Naive B cell (primary cell): ENCODE results near the gene EEF2. TPM values are rescaled to one million over a fixed set of nuclear protein-coding genes. Genes with fewer than 3 reads are reported as not detected.

Experiments used
- ATAC-seq, 2 donors: fragments of 150-1000 bp; cut with Tn5 transposase; 2 replicates each; pipeline ENCODE4 v1.10.0; 2021; ENCODE audit warnings: low read depth in 2 of 2, mild to moderate bottlenecking in 2 of 2, moderate library complexity in 2 of 2
- DNase-seq: peaks from one replicate; pipeline ENCODE4 v3.0.0; 2022
- H3K27ac Mint-ChIP-seq, 6 donors: one replicate each; pipeline ENCODE4 v1.8.0; 2020 to 2022; ENCODE audit warnings: mild to moderate bottlenecking in 6 of 6, mixed read lengths in 6 of 6, moderate library complexity in 5 of 6, inconsistent platforms in 2 of 6
- H3K27me3 Mint-ChIP-seq, 3 donors: one replicate each; pipeline ENCODE4 v1.8.0; 2021 to 2022; ENCODE audit warnings: mixed read lengths in 3 of 3, mild to moderate bottlenecking in 1 of 3
- H3K36me3 Mint-ChIP-seq, 2 donors: one replicate each; pipeline ENCODE4 v1.8.0; 2020 to 2022; ENCODE audit warnings: mixed read lengths in 2 of 2, inconsistent platforms in 1 of 2, mild to moderate bottlenecking in 1 of 2
- H3K4me1 Mint-ChIP-seq, 3 donors: one replicate each; pipeline ENCODE4 v1.8.0; 2020 to 2022; ENCODE audit warnings: mixed read lengths in 3 of 3, inconsistent platforms in 1 of 3, mild to moderate bottlenecking in 1 of 3, moderate library complexity in 1 of 3
- H3K4me3 Mint-ChIP-seq, 8 donors: one replicate each; pipeline ENCODE4 v1.8.0; 2020 to 2022; ENCODE audit warnings: mild to moderate bottlenecking in 8 of 8, mixed read lengths in 8 of 8, moderate library complexity in 8 of 8, inconsistent platforms in 2 of 8
- H3K9me3 Mint-ChIP-seq, 7 donors: one replicate each; pipeline ENCODE4 v1.8.0; 2020 to 2022; ENCODE audit warnings: mixed read lengths in 7 of 7, mild to moderate bottlenecking in 5 of 7, inconsistent platforms in 2 of 7, moderate library complexity in 1 of 7
- polyA plus RNA-seq, 6 donors: library from polyadenylated mRNA; unstranded; fragments of 300-500 nt; fragmentation: Illumina TruSeq; gene quantifications; one replicate each; pipeline ENCODE4 v1.2.3, GENCODE V29; 2021; ENCODE audit warnings: low read depth in 6 of 6

Gene EEF2
- polyA plus RNA-seq, 6 donors from 2014 or later, result 315 to 696 (median 594) TPM

DNA sequence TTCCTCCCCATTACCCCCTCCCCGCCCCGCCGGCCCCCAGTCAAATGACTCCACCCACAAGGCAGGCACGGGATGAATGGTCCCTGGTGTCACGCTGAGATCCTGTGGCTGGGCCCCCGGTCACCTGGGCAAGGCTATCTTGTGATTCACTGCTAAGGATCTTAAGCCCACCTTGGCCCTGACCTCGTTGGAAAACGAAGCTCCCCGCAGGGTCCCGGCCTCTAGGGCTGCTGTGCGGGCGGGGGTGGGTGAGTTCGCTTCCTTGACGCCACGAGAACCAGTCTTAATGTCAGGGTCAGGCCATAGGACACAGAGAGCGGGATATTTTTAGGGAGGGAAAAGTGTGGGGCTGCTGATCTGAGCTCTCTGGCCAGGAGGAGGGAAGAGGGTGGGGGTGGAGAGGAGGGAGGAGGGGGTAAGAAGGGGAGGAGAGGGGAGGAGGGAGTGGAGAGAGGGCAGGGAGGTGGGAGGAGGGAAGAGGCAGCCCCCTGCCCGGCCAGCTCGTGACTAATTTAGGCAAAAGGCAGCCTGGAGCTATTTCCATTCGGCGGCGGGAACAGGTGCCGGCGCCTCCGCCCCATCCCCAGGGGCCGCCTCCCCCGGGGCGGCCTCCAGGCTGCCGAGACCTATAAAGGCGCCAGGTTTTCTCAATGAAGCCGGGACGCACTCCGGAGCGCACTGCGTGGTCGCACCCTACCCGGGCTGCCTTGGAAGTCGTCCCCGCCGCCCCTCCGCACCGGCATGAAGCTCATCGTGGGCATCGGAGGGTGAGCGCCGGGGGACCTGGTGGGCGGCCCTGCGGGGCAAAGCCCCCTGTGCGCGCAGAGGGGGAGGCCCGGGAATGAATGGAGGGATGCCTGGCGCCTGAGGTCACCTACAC, 52.1 kb downstream of the EEF2 start, which contains the start of gene NMRK2:
TSS of gene NMRK2 (plus strand) at position 139 of the 880 bp plus-strand sequence. CDS start at position 742, 603 bp downstream.
- no peak within 1 kb of the TSS for H3K27ac Mint-ChIP-seq
- peaks cover 0 to 6% (median 3%) of the 10 kb centered on the region in 3 donors for H3K4me1 Mint-ChIP-seq
- no peak for DNase-seq
- no peak for ATAC-seq
- H3K36me3 Mint-ChIP-seq, result no peaks in the 10 kb centered on the region
- no peaks in the 10 kb centered on the region for H3K9me3 Mint-ChIP-seq
- H3K27me3 Mint-ChIP-seq, result peaks cover 0 to 29% (median 9%) of the 10 kb centered on the region in 3 donors
- H3K4me3 Mint-ChIP-seq, result peak within 1 kb of the TSS in 2 of 8 donors; percentile 61 to 63

DNA sequence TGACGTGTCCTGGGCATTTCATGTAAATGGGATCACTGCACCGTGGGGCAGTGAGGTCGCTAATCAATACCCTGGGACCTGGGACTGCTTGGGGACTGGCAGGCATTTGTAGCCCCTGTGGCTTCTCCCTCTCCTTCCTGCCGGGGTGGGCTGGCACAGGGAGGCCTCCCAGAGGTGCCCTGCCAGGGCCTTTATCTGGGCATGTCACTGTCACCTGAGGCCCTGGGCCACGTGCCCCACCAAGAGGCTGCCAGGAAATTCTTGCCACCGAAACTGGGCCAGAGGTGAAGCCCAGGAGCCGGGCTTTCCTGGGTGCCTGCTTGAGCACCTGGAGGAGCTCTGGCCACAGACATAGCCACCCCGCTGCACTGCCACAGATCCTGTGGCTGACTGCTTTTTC, 54.2 kb downstream of the EEF2 start:
- peaks cover 0 to 1% (median 0%) of the 10 kb centered on the region in 7 donors for H3K9me3 Mint-ChIP-seq
- peaks cover 4 to 29% (median 9%) of the 10 kb centered on the region in 3 donors for H3K27me3 Mint-ChIP-seq
- peaks cover 0 to 6% (median 3%) of the 10 kb centered on the region in 3 donors for H3K4me1 Mint-ChIP-seq
- DNase-seq (no peak), ATAC-seq (no peak)
- no peak overlapping the region for H3K4me3 Mint-ChIP-seq
- H3K27ac Mint-ChIP-seq, result no peak overlapping the region
- no peaks in the 10 kb centered on the region for H3K36me3 Mint-ChIP-seq

Other genes starting within 250 kb of the EEF2 start
- 10 to 100 TPM; 28.8 to 51.6 (median 35.3) TPM for gene APBA3, start 223.8 kb downstream of the EEF2 start, polyA plus RNA-seq
- 100 to 1,000 TPM; 113 to 186 (median 131) TPM for gene MRPL54, start 222.8 kb downstream of the EEF2 start, polyA plus RNA-seq
- gene RAX2, start 213.2 kb downstream of the EEF2 start, polyA plus RNA-seq, result under 1 TPM in 1 of 6 donors, not detected in 5; 0.20 TPM
- gene MATK, start 199.1 kb downstream of the EEF2 start, polyA plus RNA-seq, result 1 to 10 TPM; 3.2 to 6.7 (median 5.6) TPM
- gene ZFR2, start 116.4 kb downstream of the EEF2 start, polyA plus RNA-seq, result 1 to 10 TPM in 1 of 6 donors, under 1 TPM in 2, not detected in 3; 0.45 to 3.5 (median 0.95) TPM
- not detected for gene ATCAY, start 104.8 kb downstream of the EEF2 start, polyA plus RNA-seq
- gene NMRK2, start 52.4 kb downstream of the EEF2 start, polyA plus RNA-seq, result not detected
- 10 to 100 TPM in 5 of 6 donors, 1 to 10 TPM in 1; 9.4 to 30.8 (median 20.2) TPM for gene DAPK3, start 14.4 kb downstream of the EEF2 start, polyA plus RNA-seq
- gene PIAS4, start 22.3 kb upstream of the EEF2 start, polyA plus RNA-seq, result 10 to 100 TPM in 1 of 6 donors, 1 to 10 TPM in 5; 5.1 to 12.1 (median 6.1) TPM
- gene ZBTB7A, start 81.4 kb upstream of the EEF2 start, polyA plus RNA-seq, result 10 to 100 TPM; 13.5 to 41.2 (median 21.2) TPM
- 10 to 100 TPM; 50.3 to 88.0 (median 69.5) TPM for gene MAP2K2, start 138.7 kb upstream of the EEF2 start, polyA plus RNA-seq
- gene CREB3L3, start 168.2 kb upstream of the EEF2 start, polyA plus RNA-seq, result not detected
- gene SIRT6, start 197.1 kb upstream of the EEF2 start, polyA plus RNA-seq, result 1 to 10 TPM; 1.3 to 5.3 (median 4.4) TPM
- gene ANKRD24, start 197.2 kb upstream of the EEF2 start, polyA plus RNA-seq, result 1 to 10 TPM in 1 of 6 donors, under 1 TPM in 2, not detected in 3; 0.17 to 1.4 (median 0.43) TPM
- 1 to 10 TPM; 1.0 to 7.3 (median 3.6) TPM for gene EBI3, start 244.1 kb upstream of the EEF2 start, polyA plus RNA-seq